ENCODE measurements around the gene PDGFD.

PDGFD gene

DNA sequence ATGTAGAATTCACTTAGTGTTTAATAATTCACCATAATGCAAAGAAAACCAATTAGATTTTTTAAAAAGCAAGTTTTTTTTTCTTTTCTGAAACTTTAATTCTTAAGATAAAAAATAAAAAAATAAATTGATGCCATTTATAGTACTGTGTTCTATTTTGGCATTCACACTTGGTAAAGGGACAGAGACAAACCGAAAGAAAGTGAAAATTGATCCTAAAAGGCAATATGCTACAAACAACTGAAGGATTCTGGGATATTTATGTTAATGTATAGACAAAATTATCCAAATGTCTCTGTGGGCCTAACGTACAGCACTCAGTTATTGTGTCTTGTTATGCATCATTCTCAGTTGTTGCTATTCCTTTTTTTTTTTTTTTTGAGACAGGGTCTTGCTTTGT is 169.4 kb downstream of the PDGFD start:
- no peak for DNase-seq

DNA sequence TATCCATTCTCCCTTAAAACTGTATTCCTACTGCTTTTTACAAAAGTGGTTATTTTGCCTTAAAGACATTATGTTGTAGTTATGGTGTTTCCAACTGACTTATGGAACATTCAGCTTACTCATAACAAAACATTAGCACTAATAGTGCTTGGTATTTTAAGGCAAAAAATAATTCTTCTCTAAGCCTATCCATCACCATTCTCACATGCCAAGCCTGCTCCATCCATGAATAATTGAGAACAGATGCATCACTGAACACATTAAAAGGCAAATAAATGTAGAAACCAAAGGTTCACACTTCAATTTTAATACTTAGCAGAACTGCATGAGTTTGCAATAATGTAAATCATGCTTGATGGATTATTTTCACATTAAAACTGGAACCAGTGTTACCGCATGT is 169.9 kb downstream of the PDGFD start:
- DNase-seq, result no peak

DNA sequence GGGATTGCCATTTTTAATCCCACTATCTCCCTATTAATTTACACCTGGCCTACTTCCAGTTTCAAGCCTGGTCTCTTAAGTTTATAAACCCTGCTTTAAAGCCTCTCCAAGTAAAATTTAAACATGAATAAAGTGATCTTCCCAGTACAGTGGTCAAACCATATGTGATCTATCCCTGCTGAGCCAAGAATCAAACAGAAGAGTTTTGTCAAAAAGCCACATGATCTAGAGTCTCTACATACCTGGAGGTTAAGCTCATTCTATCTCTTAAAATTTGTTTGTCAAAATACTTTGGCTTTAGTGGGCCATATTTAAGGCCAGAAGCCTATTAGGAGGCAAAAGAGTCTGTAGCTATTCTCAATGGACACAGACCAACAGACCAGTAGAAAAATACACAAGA is 170.4 kb downstream of the PDGFD start:
- DNase-seq, result no peak

DNA sequence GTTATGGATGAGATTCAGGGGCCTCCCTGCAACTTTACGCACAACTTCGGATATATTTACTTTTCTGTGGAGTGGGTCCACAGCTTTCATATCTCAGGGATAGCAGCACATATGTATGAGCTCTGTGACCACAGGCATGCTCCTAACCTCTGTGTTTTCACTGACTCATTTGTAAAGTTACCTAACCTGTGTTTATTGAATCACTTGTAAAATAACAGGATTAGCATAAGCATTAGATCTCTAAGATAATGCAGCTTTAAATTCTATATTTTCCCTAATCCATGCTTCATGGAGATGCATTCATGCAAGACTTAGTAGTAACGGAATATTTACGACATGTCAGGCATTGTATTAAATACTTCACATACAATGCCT is 175.4 kb downstream of the PDGFD start:
- no peak for DNase-seq

DNA sequence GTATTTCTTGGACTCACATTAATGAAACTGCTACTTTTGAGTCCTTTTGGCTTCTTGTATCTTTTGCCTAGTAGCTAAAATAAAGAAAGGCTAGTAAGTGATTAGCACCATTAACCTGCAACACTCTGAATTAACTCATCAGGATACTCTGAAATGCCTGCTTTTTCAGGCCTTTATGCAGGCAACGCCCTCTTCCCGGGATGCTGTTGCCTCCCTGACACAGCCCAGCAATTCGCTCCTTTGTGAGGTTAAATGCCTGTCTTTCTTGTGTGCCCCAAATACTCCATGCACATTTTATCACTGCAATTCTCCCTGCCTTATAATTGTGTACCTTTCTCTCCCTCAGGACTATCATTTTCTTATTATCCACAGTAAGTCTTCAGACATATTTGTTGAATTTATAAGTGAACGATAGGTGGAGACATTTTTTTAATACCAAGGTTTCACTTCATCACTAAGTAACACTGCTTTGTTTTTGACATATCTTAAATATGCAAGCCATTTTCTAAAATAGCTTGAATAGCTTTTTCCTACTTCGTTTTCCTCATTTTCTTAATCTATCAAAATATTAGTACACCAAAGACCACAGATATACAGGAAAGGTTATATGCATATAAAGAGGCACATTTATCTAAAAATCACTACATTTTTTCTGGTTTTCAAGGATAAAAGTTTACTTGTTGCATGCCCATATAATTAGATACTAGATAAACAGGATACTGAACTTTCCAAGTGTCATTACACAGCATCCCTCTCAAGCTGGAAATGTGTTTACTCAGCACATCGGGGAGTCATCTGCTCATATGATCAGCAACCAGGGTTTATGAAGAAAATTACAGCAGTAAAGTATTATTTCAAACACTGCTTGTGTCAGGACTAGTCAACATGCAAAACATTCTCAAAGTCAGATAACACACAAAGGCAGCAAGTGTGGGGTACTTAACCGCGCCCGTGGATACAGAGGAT is 176.0 kb downstream of the PDGFD start:
- no peak for DNase-seq

DNA sequence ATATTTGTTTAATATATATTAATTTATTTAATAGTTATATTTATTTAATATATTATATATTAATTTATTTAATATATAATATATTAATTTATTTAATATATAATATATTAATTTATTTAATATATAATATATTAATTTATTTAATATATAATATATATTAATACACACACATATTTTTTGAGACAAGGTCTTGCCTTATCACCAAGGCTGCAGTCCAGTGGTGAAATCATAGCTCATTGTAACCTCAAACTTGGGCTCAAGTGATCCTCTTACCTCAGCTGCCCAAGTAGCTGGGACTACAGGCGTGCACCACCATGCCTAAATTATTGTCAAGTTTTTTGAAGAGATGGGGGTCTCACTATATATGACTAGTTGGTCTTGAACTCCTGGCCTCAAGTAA is 178.9 kb downstream of the PDGFD start:
- DNase-seq, result no peak

DNA sequence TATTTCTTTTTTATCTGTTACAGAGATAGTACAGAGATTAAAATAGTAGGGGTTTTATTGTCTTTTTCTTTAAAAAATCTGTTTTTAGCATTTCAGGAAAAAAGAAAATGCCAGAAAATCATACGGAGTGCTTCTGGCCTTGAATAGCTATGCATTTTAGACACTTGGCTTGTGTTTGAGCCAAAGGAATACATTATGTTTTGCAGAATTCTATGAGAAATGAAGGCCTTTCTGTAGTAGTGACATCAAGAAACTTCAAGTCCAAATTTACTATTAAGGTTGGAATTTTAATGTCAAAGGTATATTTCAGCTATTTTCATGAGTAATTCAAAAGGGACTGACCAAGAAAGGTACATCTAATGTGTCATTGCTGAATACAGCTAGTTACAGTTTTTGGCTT is 183.8 kb downstream of the PDGFD start:
- DNase-seq, result no peak

DNA sequence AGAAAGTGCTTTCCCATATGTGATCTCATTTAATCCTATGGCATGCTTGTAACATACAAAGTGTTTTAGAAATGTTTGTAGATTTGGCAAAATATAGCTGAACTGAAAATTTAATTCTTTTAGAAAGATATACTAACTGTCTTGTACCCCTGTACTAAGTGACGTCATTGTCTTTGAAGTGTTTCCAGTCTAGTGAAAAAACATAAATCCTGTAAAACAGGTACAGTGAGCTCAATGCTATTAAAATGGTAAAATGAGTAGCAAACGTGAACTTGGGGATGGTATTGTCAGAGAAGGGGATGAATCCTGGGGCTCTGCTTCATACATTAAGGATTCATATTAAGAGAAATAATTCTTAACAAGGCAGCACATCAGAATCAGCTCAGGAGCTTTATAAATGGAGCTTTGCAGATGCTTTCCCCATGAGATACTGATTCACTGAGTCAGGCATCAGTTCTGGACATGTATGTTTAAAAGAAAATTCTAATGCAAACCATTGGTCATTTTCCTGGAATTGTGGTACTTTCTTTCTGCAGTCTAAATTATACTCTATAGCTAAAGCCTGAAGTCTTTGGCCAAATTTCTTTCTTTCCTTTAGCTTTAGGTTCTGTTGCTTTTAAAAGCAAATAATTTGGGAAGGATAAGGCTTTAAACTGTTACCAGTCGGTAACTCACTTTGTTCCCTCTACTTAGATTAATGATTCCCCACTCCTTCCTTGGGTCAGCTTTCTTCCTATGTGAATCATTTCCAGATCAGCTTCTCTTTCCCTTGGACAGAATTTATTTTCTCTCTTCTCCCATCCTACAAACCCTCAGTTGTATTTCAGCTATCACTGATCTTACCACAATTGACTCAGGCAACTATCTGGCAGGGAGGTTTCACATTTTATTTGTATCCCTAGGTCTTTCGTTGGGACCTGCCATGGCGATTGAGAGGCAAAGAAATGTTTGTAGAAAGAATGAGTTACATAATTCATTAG is 185.0 kb downstream of the PDGFD start:
- no peak for DNase-seq

DNA sequence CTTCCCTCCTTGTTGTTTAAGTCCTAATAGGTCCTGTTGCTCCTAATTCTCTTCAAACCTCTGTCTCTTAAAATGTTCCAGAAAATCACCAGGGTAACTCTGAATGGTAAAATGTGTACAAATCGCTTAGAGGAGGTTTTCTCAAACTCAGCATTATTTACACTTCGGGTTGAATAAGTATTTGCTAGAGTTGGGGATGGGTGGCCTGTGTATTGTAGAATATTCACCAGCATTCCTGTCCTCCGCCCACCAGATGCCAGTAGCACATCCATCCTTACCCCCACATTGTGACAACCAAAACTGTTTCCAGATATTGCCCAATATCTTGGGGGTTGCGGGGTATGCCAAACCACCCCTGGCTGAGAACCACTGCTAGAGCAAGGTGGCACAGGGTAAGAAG is 191.9 kb downstream of the PDGFD start:
- no peak for DNase-seq

DNA sequence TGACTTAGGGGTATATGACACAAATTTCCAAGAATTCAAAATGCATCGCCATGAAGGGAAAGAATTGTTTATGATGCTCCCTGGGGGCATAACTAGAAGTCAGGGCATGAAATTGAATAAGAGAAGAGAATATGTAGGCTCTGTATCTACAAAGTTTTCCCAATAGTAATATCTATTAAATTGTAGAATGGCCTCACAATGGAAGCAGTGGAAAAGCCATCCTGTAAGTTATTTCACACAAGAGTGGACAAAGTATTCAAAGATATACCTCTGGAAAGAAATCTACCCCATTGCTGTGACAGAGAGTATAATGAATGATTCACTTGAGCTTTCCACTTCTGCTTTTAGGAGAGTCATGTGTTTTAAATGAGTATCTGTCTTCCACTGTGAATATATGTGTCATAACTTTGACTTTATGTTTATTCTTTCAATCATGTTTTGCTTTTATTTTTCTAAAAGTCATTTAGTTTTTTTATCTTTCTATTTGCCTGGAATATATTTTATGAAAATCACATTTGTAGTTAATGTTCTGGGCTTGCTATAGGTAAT is 193.2 kb downstream of the PDGFD start:
- DNase-seq, result no peak

DNA sequence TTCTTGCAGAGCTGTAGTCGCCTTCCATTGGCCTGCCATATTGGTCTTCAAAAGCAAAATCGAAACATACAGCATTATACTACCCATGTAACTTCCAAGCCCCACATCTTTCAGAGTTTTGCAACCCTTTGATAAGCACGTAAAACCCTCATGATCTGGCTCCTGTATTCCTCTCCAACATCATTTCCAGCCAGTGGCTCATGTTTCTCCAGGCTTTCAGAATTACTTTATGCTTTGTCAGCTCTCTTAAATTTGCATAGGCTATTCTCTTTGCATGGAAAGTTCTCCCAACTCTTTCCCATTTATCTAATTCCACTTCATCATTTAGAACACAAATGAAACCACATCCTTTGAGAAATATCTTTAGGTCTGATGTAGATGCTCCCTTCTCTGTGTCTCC is 195.3 kb downstream of the PDGFD start:
- DNase-seq, result no peak

DNA sequence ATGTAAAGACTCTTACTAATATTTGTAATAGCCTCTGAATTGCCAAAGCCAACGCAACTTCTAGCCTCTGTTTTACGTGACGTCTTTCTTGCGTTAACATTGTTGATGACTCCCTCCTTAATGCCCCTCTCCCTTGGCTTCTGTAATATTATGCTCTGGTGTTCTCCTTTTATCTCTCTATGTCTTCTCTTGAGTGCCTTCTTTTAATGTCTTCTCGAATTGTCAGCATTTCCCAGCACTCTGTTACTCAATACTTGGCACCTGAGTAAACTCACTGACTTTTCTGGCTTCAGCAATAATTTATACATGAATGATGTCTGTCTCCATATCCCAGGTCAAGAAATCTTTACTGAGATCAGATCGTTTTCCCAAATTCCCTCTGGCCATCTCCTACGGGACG is 196.0 kb downstream of the PDGFD start:
- no peak for DNase-seq

DNA sequence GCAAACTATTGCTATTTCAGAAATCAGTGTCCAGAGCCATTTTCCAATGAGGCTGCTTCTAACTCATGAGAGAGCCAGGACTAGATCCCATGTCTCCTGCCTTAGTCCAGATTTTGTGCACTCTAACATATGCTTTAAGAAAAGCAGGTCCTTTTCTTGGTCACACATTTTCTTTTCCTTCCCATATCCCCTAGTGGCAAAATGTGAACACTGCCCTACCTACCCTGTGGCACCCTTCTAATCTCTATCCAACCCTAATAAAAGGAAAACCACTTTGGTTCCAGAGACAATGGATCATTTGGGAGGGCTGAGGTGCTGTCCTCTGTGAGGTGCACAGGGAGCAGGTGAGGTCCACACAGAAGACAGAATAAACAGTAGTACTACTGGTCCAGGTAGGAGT is 199.6 kb downstream of the PDGFD start:
- DNase-seq, result no peak

DNA sequence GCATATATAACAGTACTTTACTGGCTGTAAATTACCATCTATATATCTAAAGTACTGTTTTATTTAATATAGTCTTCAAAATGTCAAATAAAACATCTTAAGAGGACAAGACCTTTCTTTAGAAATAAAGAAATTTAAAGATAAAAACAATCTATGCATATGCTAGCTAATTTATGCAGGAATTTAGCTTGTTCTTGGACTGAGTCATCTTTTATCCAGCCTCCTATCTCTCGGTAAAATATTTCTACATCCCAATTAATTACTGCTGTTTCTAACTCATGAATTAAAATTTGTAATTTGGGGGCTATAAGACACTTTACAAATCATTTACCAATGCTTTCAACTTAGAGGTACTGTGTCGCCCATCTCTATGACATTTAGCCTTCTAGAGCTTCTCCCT is 200.3 kb downstream of the PDGFD start:
- no peak for DNase-seq

DNA sequence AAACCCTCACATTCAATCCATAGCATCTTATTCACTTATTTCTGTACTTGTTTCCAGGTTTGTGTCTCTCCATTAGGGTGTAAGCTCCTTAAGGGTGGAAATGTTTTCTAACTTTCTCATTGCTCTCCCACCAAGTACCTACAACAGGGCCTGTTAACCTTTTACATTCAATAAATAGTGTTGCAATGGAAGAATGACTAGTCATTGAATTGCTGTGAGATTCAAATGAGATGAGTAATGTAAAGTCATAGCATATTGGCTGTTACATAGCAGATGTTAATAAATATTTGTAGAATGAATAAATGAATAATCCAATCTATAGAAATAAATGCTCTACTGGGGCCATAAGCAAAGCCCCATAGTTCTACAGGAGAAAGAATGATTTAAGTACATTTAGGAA is 202.9 kb downstream of the PDGFD start:
- no peak for DNase-seq

DNA sequence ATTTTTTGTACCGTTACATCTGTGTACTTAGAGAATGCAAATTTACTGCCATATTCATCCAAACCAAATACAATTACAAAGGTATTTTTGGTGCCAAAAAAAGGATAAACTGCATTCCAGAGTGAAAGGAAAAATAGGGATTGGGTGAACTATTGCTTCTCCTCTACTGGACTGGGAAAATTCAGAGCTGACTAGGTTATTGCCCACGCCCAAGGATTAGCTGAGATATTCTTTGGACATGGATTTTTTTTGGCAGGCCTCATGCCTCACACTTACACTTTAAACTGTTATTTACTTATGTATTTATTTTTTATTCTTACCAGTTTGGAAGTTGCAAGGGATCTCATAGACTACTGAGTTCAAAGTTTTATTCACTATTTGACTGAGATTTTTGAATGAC is 203.8 kb downstream of the PDGFD start:
- no peak for DNase-seq

DNA sequence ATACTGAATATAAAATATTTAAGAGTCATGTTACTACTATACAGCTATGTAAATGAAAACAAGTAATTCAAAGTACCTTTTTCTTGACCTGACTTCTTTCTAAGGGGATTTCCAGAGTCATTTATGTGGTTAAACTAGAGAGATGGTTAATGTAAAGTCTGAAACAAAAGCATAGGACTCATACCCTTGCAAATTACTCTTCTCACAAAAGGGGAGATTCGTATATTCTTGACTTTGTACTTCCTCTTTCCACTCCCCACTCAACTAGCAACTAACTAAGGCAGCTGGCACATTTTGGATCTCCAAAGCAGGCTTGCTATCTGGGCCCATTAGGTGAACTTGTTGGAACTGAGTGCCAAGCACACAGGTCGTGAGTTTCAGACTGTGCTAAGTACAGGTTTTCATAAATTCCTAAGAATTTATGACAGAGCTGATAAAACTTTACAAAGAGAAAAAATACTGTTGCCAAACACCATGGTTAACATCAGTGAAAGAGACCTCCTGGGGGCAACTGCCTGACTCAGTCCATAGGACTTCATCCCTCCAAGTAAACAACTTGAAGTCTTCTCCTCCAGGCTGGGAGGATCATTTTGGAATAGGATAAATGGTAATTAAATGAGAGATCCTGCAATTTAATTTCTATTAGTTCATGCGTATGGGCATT is 204.5 kb downstream of the PDGFD start:
- DNase-seq, result no peak

DNA sequence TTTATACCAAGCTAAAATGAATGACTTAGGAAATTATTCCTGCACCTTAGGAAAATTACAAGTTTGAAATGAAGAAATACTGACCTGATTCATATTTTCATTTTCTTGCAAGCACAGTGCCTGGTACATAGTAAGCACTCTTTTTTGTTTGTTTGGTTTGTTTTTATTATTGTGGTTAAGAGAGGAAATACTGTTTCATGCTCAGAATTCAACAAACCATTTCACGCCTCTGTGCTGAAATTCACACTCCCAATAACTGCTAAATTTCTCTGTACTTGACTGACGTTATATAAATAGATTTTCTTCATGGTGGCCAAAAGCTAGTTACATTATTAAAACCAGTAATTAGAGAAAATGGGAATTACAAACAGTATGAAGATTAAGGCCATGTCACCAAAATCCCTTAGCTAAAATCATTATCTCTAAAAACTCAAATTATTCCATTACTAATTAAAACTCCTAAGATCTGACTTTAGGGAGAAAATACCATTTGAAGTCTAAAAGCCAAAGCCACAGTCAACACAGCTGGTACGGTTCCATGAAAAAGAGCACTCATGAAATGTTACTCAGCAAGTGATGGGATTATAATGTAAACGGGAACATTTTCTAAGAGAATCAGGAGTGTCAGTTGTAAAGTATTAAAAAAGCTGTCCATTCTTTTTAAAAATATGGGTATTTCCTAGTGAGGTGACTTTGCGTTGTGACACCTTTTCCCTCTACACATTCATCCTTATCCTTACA is 205.3 kb downstream of the PDGFD start:
- DNase-seq, result no peak

DNA sequence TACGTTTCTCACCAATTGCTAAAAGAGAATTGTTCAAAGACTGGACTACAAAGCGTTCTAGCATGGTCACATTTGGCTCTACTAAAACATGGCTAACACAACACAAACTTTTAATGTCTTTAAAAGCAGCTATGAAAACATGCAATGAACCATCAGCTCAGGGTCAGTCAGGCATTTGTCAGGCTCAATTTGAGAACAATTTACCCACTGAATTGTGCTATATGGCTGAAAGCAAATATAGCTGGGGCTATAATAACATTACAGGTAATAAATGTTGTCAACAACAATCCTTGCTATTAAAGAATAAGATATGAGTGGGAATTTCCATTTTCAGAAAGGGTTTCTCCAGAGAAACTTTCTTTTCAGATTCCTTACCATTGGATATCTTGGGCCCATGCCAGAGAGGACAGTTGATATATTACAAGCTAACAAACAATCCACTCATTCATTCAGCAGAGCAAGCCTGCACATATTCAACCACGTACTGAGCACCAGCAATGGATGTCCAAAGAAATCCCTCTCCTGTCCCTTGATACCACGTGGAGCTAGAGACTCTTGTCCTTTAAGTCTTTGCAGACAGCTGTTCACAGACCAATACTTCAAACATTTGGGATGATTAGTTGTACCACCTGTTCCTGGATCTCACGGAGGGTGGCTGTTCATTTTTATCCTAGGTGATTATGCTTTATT is 210.0 kb downstream of the PDGFD start:
- DNase-seq, result peak; percentile 87

DNA sequence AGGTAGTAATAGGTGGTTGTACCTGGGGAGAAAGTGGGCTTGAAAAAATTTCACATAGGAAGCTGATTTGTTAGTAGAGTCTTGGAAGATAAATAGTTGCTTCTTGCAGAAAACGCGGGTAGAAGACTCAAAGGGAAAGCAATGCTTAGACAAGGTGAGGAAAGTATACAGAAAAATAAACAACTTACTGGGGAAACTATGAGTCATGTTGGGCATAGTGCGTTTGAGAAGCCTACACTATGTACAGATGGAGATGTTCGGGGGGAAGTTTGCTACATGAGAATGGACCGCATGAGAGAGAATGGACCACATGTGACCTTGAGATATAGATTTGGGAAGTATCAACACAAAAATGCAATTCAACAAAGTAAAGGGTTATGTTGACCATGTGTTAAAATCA is 214.2 kb downstream of the PDGFD start:
- no peak for DNase-seq

DNA sequence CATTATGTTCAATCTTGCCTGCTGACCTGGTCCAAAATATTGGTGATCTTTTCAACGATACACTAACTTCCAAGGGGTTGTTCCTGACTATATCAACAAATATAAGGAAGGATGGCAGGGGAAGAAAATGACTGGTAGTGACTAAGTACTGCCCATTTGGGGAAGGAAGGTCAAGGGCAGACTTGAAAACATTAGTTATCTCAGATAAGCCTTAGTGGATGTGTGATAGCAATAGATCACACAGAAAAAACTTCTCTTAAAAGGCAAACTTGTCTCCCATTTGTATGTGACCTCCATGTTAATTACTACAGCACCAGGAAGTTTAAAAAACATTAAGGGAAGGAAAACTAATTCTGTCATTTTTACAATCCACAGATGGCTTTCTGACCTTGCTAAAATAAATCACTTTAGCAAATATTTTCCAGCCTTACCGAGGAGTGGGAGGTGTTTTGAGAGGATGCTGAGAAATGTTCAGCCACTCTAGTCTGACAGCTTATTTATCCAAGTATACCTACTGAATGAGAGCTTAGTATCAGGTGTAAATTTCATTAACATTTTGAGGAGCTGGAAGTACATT is 215.7 kb downstream of the PDGFD start:
- no peak for DNase-seq

Data from SHP77 treated with DMSO at 0.1 percent for 48 hours (cell line).